K562 (cell line): ENCODE results near the gene UFC1. TPM values are rescaled to one million over a fixed set of nuclear protein-coding genes. Genes with fewer than 3 reads are reported as not detected.

Experiments
- ARNT ChIP-seq, 2 experiments: fragments of 450-650 bp; IDR thresholded peaks; 2 replicates each; pipeline ENCODE4 v1.6.1; 2016; ENCODE audit warnings: mild to moderate bottlenecking in 1 of 2
- CBX3 ChIP-seq, 2 experiments: IDR thresholded peaks; 1 replicate in 1 of 2; 2 replicates in 1 of 2; pipeline ENCODE4 v1.6.1; 2012; ENCODE audit warnings: inconsistent platforms in 2 of 2, low read length in 2 of 2, borderline replicate concordance in 1 of 2, control low read depth in 1 of 2
- COPS2 ChIP-seq: fragments of 450-650 bp; conservative IDR thresholded peaks from 2 replicates; pipeline ENCODE4 v1.6.1; 2016; ENCODE audit warnings: mild to moderate bottlenecking, moderate library complexity
- ELF4 ChIP-seq: fragments of 450-650 bp; formaldehyde crosslinking; IDR thresholded peaks from 2 replicates; pipeline ENCODE4 v1.4.0; 2022; ENCODE audit warnings: missing genetic modification characterization
- HMG20A ChIP-seq: fragments of 450-650 bp; formaldehyde crosslinking; conservative IDR thresholded peaks from 2 replicates; pipeline ENCODE4 v1.4.0; 2020; ENCODE audit warnings: mild to moderate bottlenecking, mixed read lengths
- KDM1A ChIP-seq, 2 experiments: fragments of 450-650 bp; IDR thresholded peaks; 2 replicates each; pipeline ENCODE4 v1.6.1; 2016; ENCODE audit warnings: mild to moderate bottlenecking in 2 of 2
- NR3C1 ChIP-seq: sonication (generic); formaldehyde crosslinking; IDR thresholded peaks from 2 replicates; pipeline ENCODE4 v1.8.1; 2022; ENCODE audit warnings: missing genetic modification reagents
- NRF1 ChIP-seq, 2 experiments: fragments of 450-650 bp; IDR thresholded peaks in 1 of 2; conservative IDR thresholded peaks in 1 of 2; 2 replicates each; pipeline ENCODE4 v1.6.1; 2014; ENCODE audit warnings: mild to moderate bottlenecking in 2 of 2
- SMARCA4 ChIP-seq: fragments of 450-650 bp; IDR thresholded peaks from 2 replicates; pipeline ENCODE4 v1.6.1; 2016
- SMARCA5 ChIP-seq: fragments of 450-650 bp; IDR thresholded peaks from 2 replicates; pipeline ENCODE4 v1.6.1; 2016
- SMARCE1 ChIP-seq: fragments of 450-650 bp; IDR thresholded peaks from 2 replicates; pipeline ENCODE4 v1.7.1; 2016; ENCODE audit warnings: mild to moderate bottlenecking
- SNAPC5 ChIP-seq: fragments of 250-450 bp; sonication (Bioruptor Pico); IDR thresholded peaks from 2 replicates; pipeline ENCODE4 v1.8.0; 2021; ENCODE audit warnings: moderate library complexity, mild to moderate bottlenecking, inconsistent platforms
- SOX6 ChIP-seq: fragments of 450-650 bp; IDR thresholded peaks from 2 replicates; pipeline ENCODE4 v1.6.1; 2014; ENCODE audit warnings: mild to moderate bottlenecking
- TRIM24 ChIP-seq, 2 experiments: fragments of 450-650 bp; IDR thresholded peaks; 2 replicates each; pipeline ENCODE4 v1.6.1; 2016
- U2AF1 ChIP-seq: fragments of 200-400 bp; formaldehyde crosslinking; optimal IDR thresholded peaks from 2 replicates; pipeline ENCODE3; 2017; ENCODE audit warnings: mild to moderate bottlenecking, low read depth, low read length, moderate library complexity
- ZBTB7A ChIP-seq: IDR thresholded peaks from 2 replicates; pipeline ENCODE4 v1.6.1; 2011; ENCODE audit warnings: low read depth, mild to moderate bottlenecking, low read length, moderate library complexity, borderline replicate concordance; ENCODE audit not compliant: control insufficient read depth
- polyA plus RNA-seq, 8 experiments: library from polyadenylated mRNA; depleted of rRNA in 4 of 8; stranded (reverse) in 5 of 8; unstranded in 3 of 8; fragments of >200 nt; fragmentation: Nextera tagmentation in 2 of 8; fragmentation: Illumina TruSeq in 1 of 8; extraction: Ambion mirVana in 2 of 8; extraction: Trizol in 1 of 8; gene quantifications; 2 replicates each; pipeline versions ENCODE4 v1.2.1 to v1.2.3, GENCODE V29; 2011 to 2014; ENCODE audit warnings: inconsistent platforms in 1 of 8, missing spikeins in 1 of 8
- total RNA-seq, 7 experiments: library from RNA; depleted of rRNA in 6 of 7; stranded (reverse); fragments of >200 nt in 6 of 7; fragmentation: Illumina TruSeq in 2 of 7; extraction: Trizol in 2 of 7; gene quantifications; 2 replicates each; pipeline versions ENCODE4 v1.2.1 to v1.2.3, GENCODE V29; 2011 to 2021; ENCODE audit warnings: low replicate concordance in 1 of 7
- TF ChIP-seq, protein P1 (sequence below): fragments of 150-350 bp; conservative IDR thresholded peaks from 2 replicates; pipeline ENCODE4 v1.6.1; 2014; ENCODE audit warnings: low read length
- TF ChIP-seq, protein P2 (sequence below), 2 experiments: fragments of 450-650 bp in 1 of 2; IDR thresholded peaks; 2 replicates each; pipeline ENCODE4 v1.6.1; 2011 to 2017; ENCODE audit warnings: low read depth in 2 of 2, antibody characterized with exemption in 1 of 2, borderline replicate concordance in 1 of 2, low read length in 1 of 2, mild to moderate bottlenecking in 1 of 2, mixed read lengths in 1 of 2; ENCODE audit not compliant: control insufficient read depth in 1 of 2
- TF ChIP-seq, protein P3 (sequence below): fragments of 450-650 bp; IDR thresholded peaks from 2 replicates; pipeline ENCODE4 v1.6.1; 2016; ENCODE audit warnings: mild to moderate bottlenecking

Gene UFC1
- total and polyA plus RNA-seq, 9 of the 15 experiments (the other 6 are each of a cell fraction or from before 2014, with no cell fraction given), result 92.8 to 220 (median 161) TPM

GRCh38 chr1:161177936-161178244, 24.1 kb downstream of the UFC1 start (continued):
- TF ChIP-seq TRIM24 (IDR thresholded peaks at IDR 0.05), result no peak
- TF ChIP-seq SOX6, result no peak
- TF ChIP-seq, protein P1, sequence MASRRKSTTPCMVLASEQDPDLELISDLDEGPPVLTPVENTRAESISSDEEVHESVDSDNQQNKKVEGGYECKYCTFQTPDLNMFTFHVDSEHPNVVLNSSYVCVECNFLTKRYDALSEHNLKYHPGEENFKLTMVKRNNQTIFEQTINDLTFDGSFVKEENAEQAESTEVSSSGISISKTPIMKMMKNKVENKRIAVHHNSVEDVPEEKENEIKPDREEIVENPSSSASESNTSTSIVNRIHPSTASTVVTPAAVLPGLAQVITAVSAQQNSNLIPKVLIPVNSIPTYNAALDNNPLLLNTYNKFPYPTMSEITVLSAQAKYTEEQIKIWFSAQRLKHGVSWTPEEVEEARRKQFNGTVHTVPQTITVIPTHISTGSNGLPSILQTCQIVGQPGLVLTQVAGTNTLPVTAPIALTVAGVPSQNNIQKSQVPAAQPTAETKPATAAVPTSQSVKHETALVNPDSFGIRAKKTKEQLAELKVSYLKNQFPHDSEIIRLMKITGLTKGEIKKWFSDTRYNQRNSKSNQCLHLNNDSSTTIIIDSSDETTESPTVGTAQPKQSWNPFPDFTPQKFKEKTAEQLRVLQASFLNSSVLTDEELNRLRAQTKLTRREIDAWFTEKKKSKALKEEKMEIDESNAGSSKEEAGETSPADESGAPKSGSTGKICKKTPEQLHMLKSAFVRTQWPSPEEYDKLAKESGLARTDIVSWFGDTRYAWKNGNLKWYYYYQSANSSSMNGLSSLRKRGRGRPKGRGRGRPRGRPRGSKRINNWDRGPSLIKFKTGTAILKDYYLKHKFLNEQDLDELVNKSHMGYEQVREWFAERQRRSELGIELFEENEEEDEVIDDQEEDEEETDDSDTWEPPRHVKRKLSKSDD, result no peak
- TF ChIP-seq SMARCE1, result no peak
- TF ChIP-seq SMARCA4, result 0 out of 2 replicates have a peak, but pooled peaks have one; percentile 9
- no peak for TF ChIP-seq COPS2
- TF ChIP-seq ZBTB7A, result no peak
- no peak for TF ChIP-seq SMARCA5
- TF ChIP-seq, protein P2, sequence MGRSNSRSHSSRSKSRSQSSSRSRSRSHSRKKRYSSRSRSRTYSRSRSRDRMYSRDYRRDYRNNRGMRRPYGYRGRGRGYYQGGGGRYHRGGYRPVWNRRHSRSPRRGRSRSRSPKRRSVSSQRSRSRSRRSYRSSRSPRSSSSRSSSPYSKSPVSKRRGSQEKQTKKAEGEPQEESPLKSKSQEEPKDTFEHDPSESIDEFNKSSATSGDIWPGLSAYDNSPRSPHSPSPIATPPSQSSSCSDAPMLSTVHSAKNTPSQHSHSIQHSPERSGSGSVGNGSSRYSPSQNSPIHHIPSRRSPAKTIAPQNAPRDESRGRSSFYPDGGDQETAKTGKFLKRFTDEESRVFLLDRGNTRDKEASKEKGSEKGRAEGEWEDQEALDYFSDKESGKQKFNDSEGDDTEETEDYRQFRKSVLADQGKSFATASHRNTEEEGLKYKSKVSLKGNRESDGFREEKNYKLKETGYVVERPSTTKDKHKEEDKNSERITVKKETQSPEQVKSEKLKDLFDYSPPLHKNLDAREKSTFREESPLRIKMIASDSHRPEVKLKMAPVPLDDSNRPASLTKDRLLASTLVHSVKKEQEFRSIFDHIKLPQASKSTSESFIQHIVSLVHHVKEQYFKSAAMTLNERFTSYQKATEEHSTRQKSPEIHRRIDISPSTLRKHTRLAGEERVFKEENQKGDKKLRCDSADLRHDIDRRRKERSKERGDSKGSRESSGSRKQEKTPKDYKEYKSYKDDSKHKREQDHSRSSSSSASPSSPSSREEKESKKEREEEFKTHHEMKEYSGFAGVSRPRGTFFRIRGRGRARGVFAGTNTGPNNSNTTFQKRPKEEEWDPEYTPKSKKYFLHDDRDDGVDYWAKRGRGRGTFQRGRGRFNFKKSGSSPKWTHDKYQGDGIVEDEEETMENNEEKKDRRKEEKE (IDR thresholded peaks at IDR 0.05; ENCODE audit: borderline replicate concordance in 1 of 2, control insufficient read depth in 1 of 2, low read depth in 2 of 2, low read length in 1 of 2), result no peak
- TF ChIP-seq ARNT (IDR thresholded peaks at IDR 0.05), result 0 out of 4 replicates have a peak, but pooled peaks of 1 of the 2 experiments have one; percentile 42
- TF ChIP-seq, protein P3, sequence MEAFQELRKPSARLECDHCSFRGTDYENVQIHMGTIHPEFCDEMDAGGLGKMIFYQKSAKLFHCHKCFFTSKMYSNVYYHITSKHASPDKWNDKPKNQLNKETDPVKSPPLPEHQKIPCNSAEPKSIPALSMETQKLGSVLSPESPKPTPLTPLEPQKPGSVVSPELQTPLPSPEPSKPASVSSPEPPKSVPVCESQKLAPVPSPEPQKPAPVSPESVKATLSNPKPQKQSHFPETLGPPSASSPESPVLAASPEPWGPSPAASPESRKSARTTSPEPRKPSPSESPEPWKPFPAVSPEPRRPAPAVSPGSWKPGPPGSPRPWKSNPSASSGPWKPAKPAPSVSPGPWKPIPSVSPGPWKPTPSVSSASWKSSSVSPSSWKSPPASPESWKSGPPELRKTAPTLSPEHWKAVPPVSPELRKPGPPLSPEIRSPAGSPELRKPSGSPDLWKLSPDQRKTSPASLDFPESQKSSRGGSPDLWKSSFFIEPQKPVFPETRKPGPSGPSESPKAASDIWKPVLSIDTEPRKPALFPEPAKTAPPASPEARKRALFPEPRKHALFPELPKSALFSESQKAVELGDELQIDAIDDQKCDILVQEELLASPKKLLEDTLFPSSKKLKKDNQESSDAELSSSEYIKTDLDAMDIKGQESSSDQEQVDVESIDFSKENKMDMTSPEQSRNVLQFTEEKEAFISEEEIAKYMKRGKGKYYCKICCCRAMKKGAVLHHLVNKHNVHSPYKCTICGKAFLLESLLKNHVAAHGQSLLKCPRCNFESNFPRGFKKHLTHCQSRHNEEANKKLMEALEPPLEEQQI, result no peak
- TF ChIP-seq KDM1A (IDR thresholded peaks at IDR 0.05), result no peak
- peak in 1 of 2 experiments; percentile 32; a peak in 1 of 4 replicates for TF ChIP-seq NRF1 (conservative IDR thresholded peaks at IDR 0.05 in 1 of 2, IDR thresholded peaks at IDR 0.05 in 1 of 2)
- TF ChIP-seq U2AF1, result no peak
- TF ChIP-seq ELF4 (CRISPR knock-in tag), result no peak
- no peak for TF ChIP-seq HMG20A (CRISPR knock-in tag)
- no peak for TF ChIP-seq SNAPC5 (CRISPR knock-in tag)
- no peak for TF ChIP-seq CBX3 (IDR thresholded peaks at IDR 0.05; ENCODE audit: borderline replicate concordance in 1 of 2, low read length in 2 of 2)
- no peak for TF ChIP-seq NR3C1
